RWPE2 (cell line): Measurements from ENCODE around the gene ABHD17C.

ENCODE experiments used
- ATAC-seq: fragments of 200-7000 bp; cut with Tn5 transposase; 3 replicates; pipeline ENCODE4 v1.9.1; 2021; ENCODE audit warnings: low read depth
- DNase-seq: peaks from one replicate; pipeline ENCODE4 v3.0.0-alpha.2; 2020; ENCODE audit warnings: low spot score
- H3K27ac ChIP-seq: fragments of 450-650 bp; 2 replicates; pipeline ENCODE4 v1.5.1; 2017; ENCODE audit warnings: mild to moderate bottlenecking; ENCODE audit not compliant: poor library complexity, severe bottlenecking
- H3K27me3 ChIP-seq: fragments of 250-450 bp; sonication (Bioruptor Pico); 2 replicates; pipeline ENCODE4 v1.5.1; 2021; ENCODE audit warnings: mild to moderate bottlenecking, moderate library complexity; ENCODE audit not compliant: insufficient read depth, poor library complexity, severe bottlenecking
- H3K36me3 ChIP-seq: fragments of 250-450 bp; sonication (Bioruptor Pico); 2 replicates; pipeline ENCODE4 v1.5.1; 2020; ENCODE audit warnings: low read depth, mild to moderate bottlenecking, moderate library complexity
- H3K4me1 ChIP-seq: fragments of 250-450 bp; sonication (Bioruptor Pico); 2 replicates; pipeline ENCODE4 v1.5.1; 2021; ENCODE audit warnings: mild to moderate bottlenecking, moderate library complexity; ENCODE audit not compliant: insufficient read depth, poor library complexity, severe bottlenecking
- H3K4me3 ChIP-seq: fragments of 250-450 bp; sonication (Bioruptor Pico); 2 replicates; pipeline ENCODE4 v1.5.1; 2021; ENCODE audit warnings: mild to moderate bottlenecking, moderate library complexity; ENCODE audit not compliant: severe bottlenecking
- H3K9me3 ChIP-seq: fragments of 250-450 bp; sonication (Bioruptor Pico); 2 replicates; pipeline ENCODE4 v1.5.1; 2021; ENCODE audit warnings: mild to moderate bottlenecking, moderate library complexity; ENCODE audit not compliant: severe bottlenecking
- CTCF ChIP-seq: fragments of 450-650 bp; IDR thresholded peaks from one replicate; pipeline ENCODE4 v1.5.1; 2017; ENCODE audit warnings: mild to moderate bottlenecking, moderate library complexity; ENCODE audit not compliant: poor library complexity, severe bottlenecking

The ABHD17C gene

GRCh38 chr15:80804970-80805495, 109.9 kb downstream of the ABHD17C start:
- DNase-seq = no peak
- no peaks in the 10 kb centered on the region for H3K27me3 ChIP-seq
- H3K4me3 ChIP-seq = no peak overlapping the region
- no peaks in the 10 kb centered on the region for H3K9me3 ChIP-seq
- H3K27ac ChIP-seq = peak overlapping the region; percentile 19
- H3K4me1 ChIP-seq = peaks cover 18% of the 10 kb centered on the region
- peak; percentile 90 for ATAC-seq
- no peak for TF ChIP-seq CTCF
- H3K36me3 ChIP-seq = no peaks in the 10 kb centered on the region
